ENCODE data around the gene COPB2.
A peak's percentile ranks its signal among the peaks of the same experiment; 100 is the strongest.

The COPB2 gene

GRCh38 chr3:139389552-139390368, at the start of gene COPB2:
COPB2 (minus strand) TSS chr3:139389647; CDS start chr3:139389550, 97 bp downstream.
- Histone ChIP-seq H3K4me3 (ENCODE audit: low read length) (peak within 1 kb of the TSS; percentile 92), H3K9ac (ENCODE audit: low read length) (peak within 1 kb of the TSS; percentile 99), H3K9me3 (ENCODE audit: control insufficient read depth, low read length) (no peaks in the 10 kb centered on the region), H3K4me1 (ENCODE audit: control insufficient read depth, insufficient read depth, low read length) (no peaks in the 10 kb centered on the region), H3K36me3 (ENCODE audit: control insufficient read depth, insufficient read depth, low read length) (no peaks in the 10 kb centered on the region), H3K27me3 (ENCODE audit: control insufficient read depth, insufficient read depth, low read length) (no peaks in the 10 kb centered on the region)

GRCh38 chr3:139434764-139435307, 45.4 kb upstream of the COPB2 start:
- Histone ChIP-seq H3K9me3 (ENCODE audit: control insufficient read depth, low read length) (no peaks in the 10 kb centered on the region), H3K4me3 (ENCODE audit: low read length) (no peak overlapping the region), H3K9ac (ENCODE audit: low read length) (no peak overlapping the region), H3K27me3 (ENCODE audit: control insufficient read depth, insufficient read depth, low read length) (no peaks in the 10 kb centered on the region), H3K36me3 (ENCODE audit: control insufficient read depth, insufficient read depth, low read length) (no peaks in the 10 kb centered on the region), H3K4me1 (ENCODE audit: control insufficient read depth, insufficient read depth, low read length) (no peaks in the 10 kb centered on the region)

- Histone ChIP-seq H3K9ac (ENCODE audit: low read length) (no peak overlapping the region), H3K27me3 (ENCODE audit: control insufficient read depth, insufficient read depth, low read length) (no peaks in the 10 kb centered on the region), H3K36me3 (ENCODE audit: control insufficient read depth, insufficient read depth, low read length) (no peaks in the 10 kb centered on the region), H3K9me3 (ENCODE audit: control insufficient read depth, low read length) (no peaks in the 10 kb centered on the region), H3K4me3 (ENCODE audit: low read length) (no peak overlapping the region), H3K4me1 (ENCODE audit: control insufficient read depth, insufficient read depth, low read length) (no peaks in the 10 kb centered on the region)
These were observed 44.8 kb upstream of the COPB2 start for GRCh38 chr3:139434228-139434627.

- Histone ChIP-seq H3K9ac (ENCODE audit: low read length) (no peak overlapping the region), H3K9me3 (ENCODE audit: control insufficient read depth, low read length) (no peaks in the 10 kb centered on the region), H3K4me1 (ENCODE audit: control insufficient read depth, insufficient read depth, low read length) (no peaks in the 10 kb centered on the region), H3K4me3 (ENCODE audit: low read length) (no peak overlapping the region), H3K27me3 (ENCODE audit: control insufficient read depth, insufficient read depth, low read length) (no peaks in the 10 kb centered on the region), H3K36me3 (ENCODE audit: control insufficient read depth, insufficient read depth, low read length) (no peaks in the 10 kb centered on the region)
These were observed 43.6 kb upstream of the COPB2 start for GRCh38 chr3:139433089-139433488.

- Histone ChIP-seq H3K9me3 (ENCODE audit: control insufficient read depth, low read length) (no peaks in the 10 kb centered on the region), H3K9ac (ENCODE audit: low read length) (no peak overlapping the region), H3K36me3 (ENCODE audit: control insufficient read depth, insufficient read depth, low read length) (no peaks in the 10 kb centered on the region), H3K4me3 (ENCODE audit: low read length) (no peak overlapping the region), H3K4me1 (ENCODE audit: control insufficient read depth, insufficient read depth, low read length) (no peaks in the 10 kb centered on the region), H3K27me3 (ENCODE audit: control insufficient read depth, insufficient read depth, low read length) (no peaks in the 10 kb centered on the region)
These were observed 41.0 kb upstream of the COPB2 start for GRCh38 chr3:139430493-139430892.

- H3K4me1 ChIP-seq (ENCODE audit: control insufficient read depth, insufficient read depth, low read length): peaks cover 9% of the 10 kb centered on the region
- no peaks in the 10 kb centered on the region for H3K36me3 ChIP-seq (ENCODE audit: control insufficient read depth, insufficient read depth, low read length)
- no peaks in the 10 kb centered on the region for H3K9me3 ChIP-seq (ENCODE audit: control insufficient read depth, low read length)
- no peak overlapping the region for H3K4me3 ChIP-seq (ENCODE audit: low read length)
- no peak overlapping the region for H3K9ac ChIP-seq (ENCODE audit: low read length)
- no peaks in the 10 kb centered on the region for H3K27me3 ChIP-seq (ENCODE audit: control insufficient read depth, insufficient read depth, low read length)
These were observed 38.0 kb upstream of the COPB2 start for GRCh38 chr3:139427283-139428060.

- peaks cover 9% of the 10 kb centered on the region for H3K4me1 ChIP-seq (ENCODE audit: control insufficient read depth, insufficient read depth, low read length)
- no peak overlapping the region for H3K9ac ChIP-seq (ENCODE audit: low read length)
- H3K9me3 ChIP-seq (ENCODE audit: control insufficient read depth, low read length): no peaks in the 10 kb centered on the region
- H3K27me3 ChIP-seq (ENCODE audit: control insufficient read depth, insufficient read depth, low read length): no peaks in the 10 kb centered on the region
- H3K36me3 ChIP-seq (ENCODE audit: control insufficient read depth, insufficient read depth, low read length): no peaks in the 10 kb centered on the region
- H3K4me3 ChIP-seq (ENCODE audit: low read length): no peak overlapping the region
These were observed 36.4 kb upstream of the COPB2 start for GRCh38 chr3:139425745-139426400.

- H3K4me1 ChIP-seq (ENCODE audit: control insufficient read depth, insufficient read depth, low read length): peaks cover 9% of the 10 kb centered on the region
- no peaks in the 10 kb centered on the region for H3K27me3 ChIP-seq (ENCODE audit: control insufficient read depth, insufficient read depth, low read length)
- H3K9ac ChIP-seq (ENCODE audit: low read length): no peak overlapping the region
- no peaks in the 10 kb centered on the region for H3K9me3 ChIP-seq (ENCODE audit: control insufficient read depth, low read length)
- H3K36me3 ChIP-seq (ENCODE audit: control insufficient read depth, insufficient read depth, low read length): no peaks in the 10 kb centered on the region
- no peak overlapping the region for H3K4me3 ChIP-seq (ENCODE audit: low read length)
These were observed 33.8 kb upstream of the COPB2 start for GRCh38 chr3:139423232-139423631.

- Histone ChIP-seq H3K27me3 (ENCODE audit: control insufficient read depth, insufficient read depth, low read length) (no peaks in the 10 kb centered on the region), H3K9me3 (ENCODE audit: control insufficient read depth, low read length) (no peaks in the 10 kb centered on the region)
These were observed 32.0 kb upstream of the COPB2 start for GRCh38 chr3:139421460-139421859.

GRCh38 chr3:139421040-139421439, 31.6 kb upstream of the COPB2 start:
- H3K4me3 ChIP-seq (ENCODE audit: low read length): no peak overlapping the region
- no peaks in the 10 kb centered on the region for H3K9me3 ChIP-seq (ENCODE audit: control insufficient read depth, low read length)
- peaks cover 9% of the 10 kb centered on the region for H3K4me1 ChIP-seq (ENCODE audit: control insufficient read depth, insufficient read depth, low read length)
- no peaks in the 10 kb centered on the region for H3K36me3 ChIP-seq (ENCODE audit: control insufficient read depth, insufficient read depth, low read length)
- H3K27me3 ChIP-seq (ENCODE audit: control insufficient read depth, insufficient read depth, low read length): no peaks in the 10 kb centered on the region
- no peak overlapping the region for H3K9ac ChIP-seq (ENCODE audit: low read length)

More at GRCh38 chr3:139421460-139421859, 32.0 kb upstream of the COPB2 start:
- no peak overlapping the region for H3K9ac ChIP-seq (ENCODE audit: low read length)
- no peak overlapping the region for H3K4me3 ChIP-seq (ENCODE audit: low read length)
- peaks cover 9% of the 10 kb centered on the region for H3K4me1 ChIP-seq (ENCODE audit: control insufficient read depth, insufficient read depth, low read length)
- H3K36me3 ChIP-seq (ENCODE audit: control insufficient read depth, insufficient read depth, low read length): no peaks in the 10 kb centered on the region

- H3K9ac ChIP-seq (ENCODE audit: low read length): no peak overlapping the region
- H3K9me3 ChIP-seq (ENCODE audit: control insufficient read depth, low read length): no peaks in the 10 kb centered on the region
These were observed 28.7 kb upstream of the COPB2 start for GRCh38 chr3:139418144-139418543.

More at GRCh38 chr3:139418144-139418543, 28.7 kb upstream of the COPB2 start:
- Histone ChIP-seq H3K4me1 (ENCODE audit: control insufficient read depth, insufficient read depth, low read length) (peaks cover 6% of the 10 kb centered on the region), H3K4me3 (ENCODE audit: low read length) (no peak overlapping the region), H3K36me3 (ENCODE audit: control insufficient read depth, insufficient read depth, low read length) (no peaks in the 10 kb centered on the region), H3K27me3 (ENCODE audit: control insufficient read depth, insufficient read depth, low read length) (no peaks in the 10 kb centered on the region)

Data from mucosa of stomach (tissue), 1 donor.